HEK293T (cell line): ENCODE data around the gene KIRREL1.

Source experiments
- ARNT ChIP-seq: fragments of 450-650 bp; IDR thresholded peaks from 2 replicates; pipeline ENCODE4 v1.6.1; 2017; ENCODE audit warnings: mild to moderate bottlenecking
- ELF4 ChIP-seq: fragments of 450-650 bp; IDR thresholded peaks from 2 replicates; pipeline ENCODE4 v1.6.1; 2017; ENCODE audit warnings: antibody characterized with exemption
- FOXA1 ChIP-seq: fragments of 450-650 bp; IDR thresholded peaks from 2 replicates; pipeline ENCODE4 v1.6.1; 2016; ENCODE audit warnings: mild to moderate bottlenecking
- HDGF ChIP-seq: fragments of 450-650 bp; IDR thresholded peaks from 2 replicates; pipeline ENCODE4 v1.6.1; 2017; ENCODE audit warnings: antibody characterized with exemption, borderline replicate concordance
- L3MBTL2 ChIP-seq: fragments of 450-650 bp; conservative IDR thresholded peaks from 2 replicates; pipeline ENCODE4 v1.6.1; 2016; ENCODE audit warnings: mild to moderate bottlenecking
- NFRKB ChIP-seq: fragments of 450-650 bp; IDR thresholded peaks from 2 replicates; pipeline ENCODE4 v1.6.1; 2016; ENCODE audit warnings: mild to moderate bottlenecking, moderate library complexity
- SP1 ChIP-seq: fragments of 450-650 bp; IDR thresholded peaks from 2 replicates; pipeline ENCODE4 v1.6.1; 2017
- ZNF384 ChIP-seq: fragments of 450-650 bp; IDR thresholded peaks from 2 replicates; pipeline ENCODE4 v1.6.1; 2016

GRCh38 chr1:158093376-158093775 lies 99.9 kb downstream of the KIRREL1 start:
- no peak for TF ChIP-seq ARNT
- TF ChIP-seq ZNF384, result no peak
- no peak for TF ChIP-seq SP1
- no peak for TF ChIP-seq L3MBTL2
- no peak for TF ChIP-seq ELF4
- no peak for TF ChIP-seq NFRKB
- no peak for TF ChIP-seq FOXA1
- TF ChIP-seq HDGF, result no peak
